Testis (tissue), 2 donors: ENCODE results near the gene BTBD10.

Source experiments
- CTCF ChIP-seq, 3 experiments: fragments of 450-650 bp in 2 of 3; fragments of 200-600 bp in 1 of 3; sonication (generic) in 1 of 3; IDR thresholded peaks; one replicate each; pipeline ENCODE4 v1.5.1; 2016 to 2019; ENCODE audit warnings: antibody characterized with exemption in 3 of 3, mild to moderate bottlenecking in 2 of 3, moderate library complexity in 1 of 3
- POLR2A ChIP-seq: fragments of 450-650 bp; IDR thresholded peaks from one replicate; pipeline ENCODE4 v1.6.1; 2017; ENCODE audit warnings: antibody characterized with exemption, mild to moderate bottlenecking, moderate library complexity

- no peak for TF ChIP-seq POLR2A
- no peak for TF ChIP-seq CTCF (IDR thresholded peaks at IDR 0.05)
Measured at GRCh38 chr11:13364388-13364787, 98.6 kb downstream of the BTBD10 start.
